ENCODE results near the gene SMIM12.

SMIM12 gene

GRCh38 chr1:34844252-34844634, 15.3 kb downstream of the SMIM12 start:
- Histone ChIP-seq H3K4me1 (ENCODE audit: low read depth, poor library complexity, severe bottlenecking) (no peaks in the 10 kb centered on the region), H3K27me3 (ENCODE audit: insufficient read depth, low read depth) (no peaks in the 10 kb centered on the region), H3K4me2 (no peak overlapping the region), H3K36me3 (ENCODE audit: insufficient read depth) (no peaks in the 10 kb centered on the region), H3K4me3 (IDR thresholded peaks at IDR 0.05; ENCODE audit: insufficient read depth, low read depth, low read length) (no peak overlapping the region), H3K79me2 (ENCODE audit: insufficient read depth, low read depth) (no peaks in the 10 kb centered on the region), H2AFZ (ENCODE audit: low read depth) (no peak overlapping the region), H3K27ac (no peak overlapping the region), H4K20me1 (ENCODE audit: insufficient read depth) (no peaks in the 10 kb centered on the region), H3K9ac (no peak overlapping the region)
- no peak for TF ChIP-seq CTCF (conservative IDR thresholded peaks at IDR 0.05; ENCODE audit: low read depth, low read length)

- Histone ChIP-seq H3K36me3 (ENCODE audit: insufficient read depth) (no peaks in the 10 kb centered on the region), H3K27me3 (ENCODE audit: insufficient read depth, low read depth) (no peaks in the 10 kb centered on the region), H3K9ac (no peak overlapping the region), H3K27ac (no peak overlapping the region), H2AFZ (ENCODE audit: low read depth) (no peak overlapping the region), H4K20me1 (ENCODE audit: insufficient read depth) (no peaks in the 10 kb centered on the region), H3K4me3 (IDR thresholded peaks at IDR 0.05; ENCODE audit: insufficient read depth, low read depth, low read length) (no peak overlapping the region), H3K4me2 (no peak overlapping the region), H3K79me2 (ENCODE audit: insufficient read depth, low read depth) (no peaks in the 10 kb centered on the region), H3K4me1 (ENCODE audit: low read depth, poor library complexity, severe bottlenecking) (no peaks in the 10 kb centered on the region)
- TF ChIP-seq CTCF (conservative IDR thresholded peaks at IDR 0.05; ENCODE audit: low read depth, low read length), result no peak
Measured at GRCh38 chr1:34843392-34844251, 15.9 kb downstream of the SMIM12 start.

- H3K4me2 ChIP-seq, result no peak overlapping the region
- H3K27ac ChIP-seq, result no peak overlapping the region
- H3K27me3 ChIP-seq (ENCODE audit: insufficient read depth, low read depth), result no peaks in the 10 kb centered on the region
- no peak overlapping the region for H3K4me3 ChIP-seq (IDR thresholded peaks at IDR 0.05; ENCODE audit: insufficient read depth, low read depth, low read length)
- TF ChIP-seq CTCF (conservative IDR thresholded peaks at IDR 0.05; ENCODE audit: low read depth, low read length), result no peak
- no peaks in the 10 kb centered on the region for H3K4me1 ChIP-seq (ENCODE audit: low read depth, poor library complexity, severe bottlenecking)
- no peak overlapping the region for H3K9ac ChIP-seq
- H4K20me1 ChIP-seq (ENCODE audit: insufficient read depth), result no peaks in the 10 kb centered on the region
- H2AFZ ChIP-seq (ENCODE audit: low read depth), result no peak overlapping the region
- H3K36me3 ChIP-seq (ENCODE audit: insufficient read depth), result no peaks in the 10 kb centered on the region
- no peaks in the 10 kb centered on the region for H3K79me2 ChIP-seq (ENCODE audit: insufficient read depth, low read depth)
Measured at GRCh38 chr1:34842952-34843371, 16.6 kb downstream of the SMIM12 start.

GRCh38 chr1:34842073-34842472, 17.5 kb downstream of the SMIM12 start:
- no peak overlapping the region for H3K9ac ChIP-seq
- H3K4me3 ChIP-seq (IDR thresholded peaks at IDR 0.05; ENCODE audit: insufficient read depth, low read depth, low read length), result no peak overlapping the region
- H3K4me1 ChIP-seq (ENCODE audit: low read depth, poor library complexity, severe bottlenecking), result no peaks in the 10 kb centered on the region
- no peaks in the 10 kb centered on the region for H3K27me3 ChIP-seq (ENCODE audit: insufficient read depth, low read depth)
- H4K20me1 ChIP-seq (ENCODE audit: insufficient read depth), result no peaks in the 10 kb centered on the region
- no peak for TF ChIP-seq CTCF (conservative IDR thresholded peaks at IDR 0.05; ENCODE audit: low read depth, low read length)
- no peaks in the 10 kb centered on the region for H3K36me3 ChIP-seq (ENCODE audit: insufficient read depth)
- no peak overlapping the region for H3K27ac ChIP-seq
- no peak overlapping the region for H3K4me2 ChIP-seq
- H2AFZ ChIP-seq (ENCODE audit: low read depth), result no peak overlapping the region
- no peaks in the 10 kb centered on the region for H3K79me2 ChIP-seq (ENCODE audit: insufficient read depth, low read depth)

All from KMS-11 (cell line).